IgD-negative memory B cell (primary cell): ENCODE data around the gene STX1B. TPM values are rescaled to one million over a fixed set of nuclear protein-coding genes. Genes with fewer than 3 reads are reported as not detected.
"Not testable (repeated sequence)": the region's sequence is repeated elsewhere in the genome, so short reads cannot be mapped to it uniquely, and the experiment has no call there.

Experiments used
- H3K27ac Mint-ChIP-seq, 3 donors: one replicate each; pipeline ENCODE4 v1.8.0; 2020 to 2022; ENCODE audit warnings: mild to moderate bottlenecking in 3 of 3, mixed read lengths in 3 of 3, moderate library complexity in 1 of 3
- H3K27me3 Mint-ChIP-seq: one replicate; pipeline ENCODE4 v1.8.0; 2021; ENCODE audit warnings: mixed read lengths
- H3K36me3 Mint-ChIP-seq: one replicate; pipeline ENCODE4 v1.8.0; 2020; ENCODE audit warnings: mild to moderate bottlenecking, mixed read lengths
- H3K4me1 Mint-ChIP-seq, 3 donors: one replicate each; pipeline ENCODE4 v1.8.0; 2020 to 2022; ENCODE audit warnings: mixed read lengths in 3 of 3, mild to moderate bottlenecking in 1 of 3
- H3K4me3 Mint-ChIP-seq, 4 donors: one replicate each; pipeline ENCODE4 v1.8.0; 2020 to 2022; ENCODE audit warnings: mild to moderate bottlenecking in 4 of 4, mixed read lengths in 4 of 4, moderate library complexity in 3 of 4
- H3K9me3 Mint-ChIP-seq, 3 donors: one replicate each; pipeline ENCODE4 v1.8.0; 2020 to 2021; ENCODE audit warnings: mixed read lengths in 3 of 3, mild to moderate bottlenecking in 1 of 3
- polyA plus RNA-seq: library from polyadenylated mRNA; unstranded; fragments of 300-500 nt; fragmentation: Illumina TruSeq; gene quantifications from one replicate; pipeline ENCODE4 v1.2.3, GENCODE V29; 2021

Gene STX1B
- polyA plus RNA-seq, 1 donor from 2014 or later, result 0.18 TPM

- peak overlapping the region; percentile 90 to 99 (median 97) for H3K4me3 Mint-ChIP-seq
- no peaks in the 10 kb centered on the region for H3K9me3 Mint-ChIP-seq
- peaks cover 2% of the 10 kb centered on the region for H3K36me3 Mint-ChIP-seq
- peak overlapping the region; percentile 80 to 96 (median 90) for H3K27ac Mint-ChIP-seq
- no peaks in the 10 kb centered on the region for H3K27me3 Mint-ChIP-seq
- peaks cover 14 to 18% (median 15%) of the 10 kb centered on the region in 3 donors for H3K4me1 Mint-ChIP-seq
Observed at GRCh38 chr16:30949650-30950515, 60.6 kb downstream of the STX1B start.

- no peaks in the 10 kb centered on the region for H3K27me3 Mint-ChIP-seq
- peak within 1 kb of the TSS; percentile 89 to 96 (median 90) for H3K27ac Mint-ChIP-seq
- peak within 1 kb of the TSS; percentile 90 to 99 (median 97) for H3K4me3 Mint-ChIP-seq
- H3K4me1 Mint-ChIP-seq, result peaks cover 12 to 23% (median 14%) of the 10 kb centered on the region in 3 donors
- H3K9me3 Mint-ChIP-seq, result no peaks in the 10 kb centered on the region
- peaks cover 5% of the 10 kb centered on the region for H3K36me3 Mint-ChIP-seq
Observed at GRCh38 chr16:30948667-30949649, 61.5 kb downstream of the STX1B start, which contains the start of gene ORAI3. Gene ORAI3 (plus strand): TSS chr16:30949068. CDS start chr16:30949290, 222 bp downstream.

GRCh38 chr16:30947859-30948666 lies 62.4 kb downstream of the STX1B start:
- peak overlapping the region; percentile 43 to 99 (median 64) for H3K4me3 Mint-ChIP-seq
- H3K4me1 Mint-ChIP-seq, result peaks cover 10 to 18% (median 12%) of the 10 kb centered on the region in 3 donors
- H3K27me3 Mint-ChIP-seq, result no peaks in the 10 kb centered on the region
- peaks cover 5% of the 10 kb centered on the region for H3K36me3 Mint-ChIP-seq
- no peaks in the 10 kb centered on the region for H3K9me3 Mint-ChIP-seq
- peak overlapping the region in 2 of 3 donors; percentile 87 to 89 for H3K27ac Mint-ChIP-seq

- Mint-ChIP-seq H3K27ac (no peak overlapping the region), H3K4me3 (no peak overlapping the region), H3K27me3 (no peaks in the 10 kb centered on the region), H3K4me1 (peaks cover 11 to 18% (median 12%) of the 10 kb centered on the region in 3 donors), H3K9me3 (no peaks in the 10 kb centered on the region), H3K36me3 (peaks cover 9% of the 10 kb centered on the region)
Observed at GRCh38 chr16:30947541-30947858, 62.9 kb downstream of the STX1B start.

- Mint-ChIP-seq H3K4me1 (peaks cover 14 to 21% (median 15%) of the 10 kb centered on the region in 3 donors), H3K27ac (peak overlapping the region in 1 of 3 donors; percentile 53), H3K4me3 (peak overlapping the region in 3 of 4 donors; percentile 2 to 84 (median 30)), H3K36me3 (peaks cover 10% of the 10 kb centered on the region), H3K9me3 (no peaks in the 10 kb centered on the region), H3K27me3 (no peaks in the 10 kb centered on the region)
Observed at GRCh38 chr16:30946671-30947540, 63.5 kb downstream of the STX1B start.

- peaks cover 7 to 18% (median 8%) of the 10 kb centered on the region in 3 donors for H3K4me1 Mint-ChIP-seq
- H3K4me3 Mint-ChIP-seq, result no peak overlapping the region
- H3K27ac Mint-ChIP-seq, result no peak overlapping the region
- no peaks in the 10 kb centered on the region for H3K9me3 Mint-ChIP-seq
- H3K27me3 Mint-ChIP-seq, result no peaks in the 10 kb centered on the region
- peaks cover 10% of the 10 kb centered on the region for H3K36me3 Mint-ChIP-seq
Observed at GRCh38 chr16:30944352-30944751, 66.1 kb downstream of the STX1B start.

- Mint-ChIP-seq H3K36me3 (peaks cover 10% of the 10 kb centered on the region), H3K4me1 (peaks cover 10 to 18% (median 13%) of the 10 kb centered on the region in 3 donors), H3K9me3 (no peaks in the 10 kb centered on the region), H3K27me3 (no peaks in the 10 kb centered on the region), H3K4me3 (peak overlapping the region in 2 of 4 donors; percentile 70 to 74), H3K27ac (peak overlapping the region in 1 of 3 donors; percentile 62)
Observed at GRCh38 chr16:30942426-30942806, 68.0 kb downstream of the STX1B start.

GRCh38 chr16:30941600-30942425 lies 68.6 kb downstream of the STX1B start:
- peaks cover 14 to 18% (median 15%) of the 10 kb centered on the region in 3 donors for H3K4me1 Mint-ChIP-seq
- peak overlapping the region in 1 of 3 donors; percentile 62 for H3K27ac Mint-ChIP-seq
- no peaks in the 10 kb centered on the region for H3K27me3 Mint-ChIP-seq
- peak overlapping the region in 3 of 4 donors; percentile 60 to 87 (median 74) for H3K4me3 Mint-ChIP-seq
- no peaks in the 10 kb centered on the region for H3K9me3 Mint-ChIP-seq
- peaks cover 10% of the 10 kb centered on the region for H3K36me3 Mint-ChIP-seq

GRCh38 chr16:30939571-30939970 lies 70.9 kb downstream of the STX1B start:
- not testable (repeated sequence) for H3K9me3 Mint-ChIP-seq

More at GRCh38 chr16:30939571-30939970, 70.9 kb downstream of the STX1B start:
- not testable (repeated sequence) for H3K36me3 Mint-ChIP-seq, H3K27ac Mint-ChIP-seq, H3K27me3 Mint-ChIP-seq, H3K4me3 Mint-ChIP-seq
- peaks cover 14 to 19% (median 16%) of the 10 kb centered on the region in 3 donors for H3K4me1 Mint-ChIP-seq

Other genes with a start within 250 kb of the STX1B start
- gene CFAP119, start 248.6 kb downstream of the STX1B start, polyA plus RNA-seq, result 0.63 TPM
- 56.0 TPM for gene RNF40, start 248.3 kb downstream of the STX1B start, polyA plus RNA-seq
- gene ZNF629, start 223.4 kb downstream of the STX1B start, polyA plus RNA-seq, result 0.30 TPM
- 45.0 TPM for gene BCL7C, start 116.6 kb downstream of the STX1B start, polyA plus RNA-seq
- gene CTF1, start 114.0 kb downstream of the STX1B start, polyA plus RNA-seq, result not detected
- gene FBXL19, start 87.1 kb downstream of the STX1B start, polyA plus RNA-seq, result 0.26 TPM
- gene ORAI3, start 61.6 kb downstream of the STX1B start, polyA plus RNA-seq, result 68.8 TPM
- 3.0 TPM for gene SETD1A, start 52.9 kb downstream of the STX1B start, polyA plus RNA-seq
- gene HSD3B7, start 25.4 kb downstream of the STX1B start, polyA plus RNA-seq, result not detected
- gene STX4, start 22.9 kb upstream of the STX1B start, polyA plus RNA-seq, result 30.3 TPM
- gene ZNF668, start 63.6 kb upstream of the STX1B start, polyA plus RNA-seq, result 10.6 TPM
- 9.3 TPM for gene ZNF646, start 63.8 kb upstream of the STX1B start, polyA plus RNA-seq
- 0.83 TPM for gene PRSS53, start 78.3 kb upstream of the STX1B start, polyA plus RNA-seq
- gene VKORC1, start 84.2 kb upstream of the STX1B start, polyA plus RNA-seq, result 90.7 TPM
- gene BCKDK, start 97.7 kb upstream of the STX1B start, polyA plus RNA-seq, result 38.2 TPM
- gene KAT8, start 107.0 kb upstream of the STX1B start, polyA plus RNA-seq, result 69.5 TPM
- not detected for gene PRSS8, start 125.1 kb upstream of the STX1B start, polyA plus RNA-seq
- 1.4 TPM for gene PRSS36, start 139.4 kb upstream of the STX1B start, polyA plus RNA-seq
- 167 TPM for gene FUS, start 169.5 kb upstream of the STX1B start, polyA plus RNA-seq
- 130 TPM for gene PYCARD, start 192.1 kb upstream of the STX1B start, polyA plus RNA-seq
- gene TRIM72, start 203.5 kb upstream of the STX1B start, polyA plus RNA-seq, result not detected
- not detected for gene PYDC1, start 206.5 kb upstream of the STX1B start, polyA plus RNA-seq
- 23.2 TPM for gene ITGAM, start 249.3 kb upstream of the STX1B start, polyA plus RNA-seq